Placental pericyte (primary cell): ENCODE results near the gene DSTN. TPM values are rescaled to one million over a fixed set of nuclear protein-coding genes. Genes with fewer than 3 reads are reported as not detected.

ENCODE experiments used
- total RNA-seq: library from RNA; depleted of rRNA; stranded (reverse); fragments of >200 nt; gene quantifications from 2 replicates; pipeline ENCODE4 v1.2.3, GENCODE V29; 2012

The DSTN gene
- total RNA-seq, result 350 and 372 TPM in 2 replicates

GRCh38 chr20:17569616-17570346 is at the start of gene DSTN:
TSS of gene DSTN (plus strand) at chr20:17570075. CDS start at chr20:17570209, 134 bp downstream.

GRCh38 chr20:17530716-17531664 is 38.9 kb upstream of the DSTN start, which contains the start of gene BFSP1:
TSS of gene BFSP1 (minus strand) at chr20:17531379. CDS start at chr20:17531329, 50 bp downstream.

Other genes with a start within 250 kb of the DSTN start
- 3.9 and 4.7 TPM in 2 replicates for gene BFSP1, start 38.7 kb upstream of the DSTN start, total RNA-seq
- gene RRBP1, start 112.2 kb downstream of the DSTN start, total RNA-seq, result 175 and 228 TPM in 2 replicates
- not detected in 2 replicates for gene BANF2, start 129.9 kb downstream of the DSTN start, total RNA-seq